HepG2 (cell line): Measurements from ENCODE around the gene STK32C. TPM values are rescaled to one million over a fixed set of nuclear protein-coding genes. Genes with fewer than 3 reads are reported as not detected.

Experiments
- ATAC-seq: fragments of 200-7000 bp; cut with Tn5 transposase; 3 replicates; pipeline ENCODE4 v1.9.1; 2020; ENCODE audit warnings: mild to moderate bottlenecking, moderate library complexity
- BruUV-seq: library from RNA; stranded (reverse); fragments of 400-500 nt; replicated peaks from 2 replicates; lab custom pipeline; 2021; lab: Mats Ljungman, UMichigan
- CTCF ChIA-PET: fragments of 300-600 bp; formaldehyde crosslinking; extraction: SDS; loops from one replicate; lab custom pipeline; 2021; ENCODE audit warnings: low total read pairs, inconsistent platforms, low intra/inter-chr PET ratio; lab: Yijun Ruan, JAX
- POLR2A ChIA-PET: fragments of 350-600 bp; sonication (Branson Sonifier 250); formaldehyde crosslinking; loops from one replicate; lab custom pipeline; 2020; ENCODE audit warnings: antibody characterized with exemption, inconsistent platforms; lab: Yijun Ruan, JAX
- DNase-seq: peaks from one replicate; pipeline ENCODE4 v3.0.0-alpha.2; 2015; ENCODE audit warnings: low spot score
- FAIRE-seq: peaks from 3 replicates; lab custom pipeline; 2011; peaks lifted over from hg19 to GRCh38; lab: Jason Lieb, UNC
- H2AFZ ChIP-seq: one replicate; pipeline ENCODE4 v1.6.1; 2011; ENCODE audit warnings: low read length, inconsistent platforms
- H3K27ac ChIP-seq: fragments of 300-600 bp; 3 replicates; pipeline ENCODE4 v1.8.0; 2011; ENCODE audit warnings: mixed run types, mild to moderate bottlenecking, mixed read lengths, low read length, inconsistent platforms; ENCODE audit not compliant: insufficient read depth; ENCODE audit errors: extremely low read length
- H3K27me3 ChIP-seq, 2 experiments: fragments of 200-600 bp in 1 of 2; 2 replicates in 1 of 2; 3 replicates in 1 of 2; pipeline versions ENCODE4 v1.6.0 to v1.8.0; 2011; ENCODE audit warnings: low read length in 2 of 2, mild to moderate bottlenecking in 2 of 2, moderate library complexity in 2 of 2, inconsistent platforms in 1 of 2; ENCODE audit not compliant: insufficient read depth in 2 of 2, control insufficient read depth in 1 of 2
- H3K36me3 ChIP-seq, 2 experiments: fragments of 200-600 bp in 1 of 2; replicated peaks in 1 of 2; 2 replicates in 1 of 2; 3 replicates in 1 of 2; pipeline versions ENCODE4 v1.5.1 to v1.8.0; 2011; ENCODE audit warnings: low read length in 2 of 2, inconsistent platforms in 1 of 2; ENCODE audit not compliant: insufficient read depth in 2 of 2, control insufficient read depth in 1 of 2
- H3K4me1 ChIP-seq: 2 replicates; pipeline ENCODE4 v1.5.1; 2012; ENCODE audit warnings: low read length, inconsistent platforms; ENCODE audit not compliant: insufficient read depth
- H3K4me2 ChIP-seq: 2 replicates; pipeline ENCODE4 v1.6.0; 2011; ENCODE audit warnings: low read depth, low read length, inconsistent platforms
- H3K4me3 ChIP-seq, 3 experiments: fragments of 200-600 bp in 1 of 3; sonication (generic), shearing (Covaris generic) in 1 of 3; replicated peaks in 1 of 3; 2 replicates each; pipeline ENCODE4 v1.5.1; 2011 to 2016; ENCODE audit warnings: low read length in 3 of 3, inconsistent platforms in 2 of 3, low read depth in 2 of 3, mild to moderate bottlenecking in 2 of 3, control low read depth in 1 of 3, mixed read lengths in 1 of 3; ENCODE audit not compliant: insufficient read depth in 1 of 3
- H3K79me2 ChIP-seq: one replicate; pipeline ENCODE4 v1.6.1; 2011; ENCODE audit warnings: low read length, inconsistent platforms; ENCODE audit not compliant: insufficient read depth
- H3K9ac ChIP-seq: 2 replicates; pipeline ENCODE4 v1.6.0; 2011; ENCODE audit warnings: mild to moderate bottlenecking, low read depth, low read length, inconsistent platforms; ENCODE audit not compliant: insufficient read depth
- H3K9me3 ChIP-seq: 2 replicates; pipeline ENCODE4 v1.5.1; 2012; ENCODE audit warnings: mild to moderate bottlenecking, low read length
- H4K20me1 ChIP-seq: 2 replicates; pipeline ENCODE4 v1.6.0; 2011; ENCODE audit warnings: inconsistent platforms, mild to moderate bottlenecking, low read length, moderate library complexity; ENCODE audit not compliant: insufficient read depth
- DNMT1 ChIP-seq: sonication (generic); formaldehyde crosslinking; IDR thresholded peaks from 2 replicates; pipeline ENCODE4 v1.5.1; 2020; ENCODE audit warnings: mild to moderate bottlenecking, missing genetic modification reagents
- E2F2 ChIP-seq: sonication (generic); formaldehyde crosslinking; IDR thresholded peaks from 2 replicates; pipeline ENCODE4 v1.4.0; 2020; ENCODE audit warnings: missing genetic modification reagents, borderline replicate concordance
- HOXD1 ChIP-seq: sonication (generic); formaldehyde crosslinking; IDR thresholded peaks from 2 replicates; pipeline ENCODE4 v1.5.0; 2020; ENCODE audit warnings: missing genetic modification reagents
- LCORL ChIP-seq, 2 experiments: fragments of 450-650 bp in 1 of 2; sonication (generic) in 1 of 2; formaldehyde crosslinking in 1 of 2; IDR thresholded peaks; 2 replicates each; pipeline versions ENCODE4 v1.5.0 to v1.6.1; 2017 to 2020; ENCODE audit warnings: antibody characterized with exemption in 1 of 2, missing genetic modification reagents in 1 of 2
- MAFK ChIP-seq, 2 experiments: IDR thresholded peaks in 1 of 2; conservative IDR thresholded peaks in 1 of 2; 2 replicates each; pipeline ENCODE4 v1.6.1; 2011; ENCODE audit warnings: improper control_type of control experiment in 2 of 2, low read length in 2 of 2
- MTA3 ChIP-seq: sonication (generic); formaldehyde crosslinking; IDR thresholded peaks from 2 replicates; pipeline ENCODE4 v1.4.0; 2020; ENCODE audit warnings: missing genetic modification reagents
- MXD3 ChIP-seq: IDR thresholded peaks from 2 replicates; pipeline ENCODE4 v1.6.1; 2016; ENCODE audit warnings: mild to moderate bottlenecking, missing biosample characterization, missing genetic modification reagents
- NONO ChIP-seq, 2 experiments: fragments of 450-650 bp in 1 of 2; sonication (generic) in 1 of 2; formaldehyde crosslinking in 1 of 2; IDR thresholded peaks in 1 of 2; conservative IDR thresholded peaks in 1 of 2; 2 replicates each; pipeline versions ENCODE4 v1.6.1 to v1.8.0; 2017 to 2022; ENCODE audit warnings: mild to moderate bottlenecking in 1 of 2, missing genetic modification reagents in 1 of 2, moderate library complexity in 1 of 2
- PHF21A ChIP-seq: sonication (generic); formaldehyde crosslinking; IDR thresholded peaks from 2 replicates; pipeline ENCODE4 v1.5.0; 2020; ENCODE audit warnings: mild to moderate bottlenecking, missing genetic modification reagents
- POGZ ChIP-seq: sonication (generic); formaldehyde crosslinking; IDR thresholded peaks from 2 replicates; pipeline ENCODE4 v1.4.0; 2020; ENCODE audit warnings: mild to moderate bottlenecking, missing genetic modification reagents
- SP4 ChIP-seq: sonication (generic); formaldehyde crosslinking; IDR thresholded peaks from 2 replicates; pipeline ENCODE4 v1.8.1; 2023; ENCODE audit warnings: mild to moderate bottlenecking, missing genetic modification reagents
- TFAP4 ChIP-seq: sonication (generic); IDR thresholded peaks from 2 replicates; pipeline ENCODE4 v1.6.1; 2016; ENCODE audit warnings: low read depth, borderline replicate concordance
- ZBTB42 ChIP-seq: sonication (generic); formaldehyde crosslinking; IDR thresholded peaks from 2 replicates; pipeline ENCODE4 v1.5.0; 2020; ENCODE audit warnings: mild to moderate bottlenecking, missing genetic modification reagents
- ZC3H13 ChIP-seq: sonication (generic); formaldehyde crosslinking; IDR thresholded peaks from 2 replicates; pipeline ENCODE4 v1.8.1; 2023; ENCODE audit warnings: mild to moderate bottlenecking, missing genetic modification reagents, moderate library complexity
- ZNF282 ChIP-seq: fragments of 450-650 bp; IDR thresholded peaks from 2 replicates; pipeline ENCODE4 v1.6.1; 2018; ENCODE audit not compliant: partially characterized antibody
- ZNF557 ChIP-seq: sonication (generic); formaldehyde crosslinking; IDR thresholded peaks from 2 replicates; pipeline ENCODE4 v1.4.0; 2020; ENCODE audit warnings: missing genetic modification reagents
- ZSCAN12 ChIP-seq: sonication (generic); formaldehyde crosslinking; IDR thresholded peaks from 2 replicates; pipeline ENCODE4 v1.9.0; 2021; ENCODE audit warnings: mild to moderate bottlenecking, missing genetic modification reagents
- WGBS: methylation state at CpG from one replicate; pipeline ENCODE4 v1.1.6; 2017; ENCODE audit warnings: low lambda C conversion rate; 5-methylcytosine and 5-hydroxymethylcytosine counted together
- in situ Hi-C: cut with HindIII; loops from 2 replicates; pipeline ENCODE4 v1.10.0; 2017; ENCODE audit warnings: low pct_unique_long_range_greater_than_20kb; ENCODE audit not compliant: extremely low pct_ligation_motif_present
- intact Hi-C: fragments of 100-400 bp; cut with micrococcal nuclease; formaldehyde crosslinking; loops from one replicate; pipeline ENCODE4 v1.10.0; 2022; ENCODE audit not compliant: unreplicated experiment
- polyA plus RNA-seq, 8 experiments: library from polyadenylated mRNA; depleted of rRNA in 3 of 8; stranded (reverse) in 7 of 8; unstranded in 1 of 8; fragments of >200 nt; fragmentation: Illumina TruSeq in 4 of 8; extraction: Trizol in 4 of 8; gene quantifications; 2 replicates each; pipeline versions ENCODE4 v1.2.1 to v1.2.3, GENCODE V29; 2011 to 2016; ENCODE audit warnings: low read depth in 4 of 8, missing spikeins in 1 of 8, mixed read lengths in 1 of 8; ENCODE audit not compliant: insufficient read depth in 1 of 8
- total RNA-seq, 5 experiments: library from RNA; depleted of rRNA; stranded (reverse); fragments of >200 nt; fragmentation: Illumina TruSeq; extraction: Trizol; gene quantifications; 2 replicates each; pipeline ENCODE4 v1.2.3, GENCODE V29; 2016; ENCODE audit warnings: low read depth in 1 of 5

Gene STK32C
- total and polyA plus RNA-seq, 2 of the 13 experiments (the other 11 are each of a cell fraction or from before 2014, with no cell fraction given): 10.9 to 19.4 TPM

- BruUV-seq: no TSS peak
- Histone ChIP-seq H3K27ac (no peak overlapping the region), H3K9me3 (no peaks in the 10 kb centered on the region), H3K4me1 (peaks cover under 1% of the 10 kb centered on the region), H3K27me3 (peaks cover 3 to 7% of the 10 kb centered on the region in 2 experiments; a peak in 4 of 5 replicates), H3K4me2 (no peak overlapping the region), H3K79me2 (no peaks in the 10 kb centered on the region), H4K20me1 (no peaks in the 10 kb centered on the region), H3K36me3 (no peaks in the 10 kb centered on the region), H3K4me3 (no peak overlapping the region), H3K9ac (no peak overlapping the region), H2AFZ (no peak overlapping the region)
- WGBS: 15% methylated on average over 6 of the region's 13 CpGs
- DNase-seq: no peak
- ChIA-PET CTCF (no interaction called here), POLR2A (no interaction called here)
- TF ChIP-seq MAFK (conservative IDR thresholded peaks at IDR 0.05 in 1 of 2, IDR thresholded peaks at IDR 0.05 in 1 of 2; ENCODE audit: low read length in 2 of 2) (no peak), MXD3 (CRISPR knock-in tag) (no peak), MTA3 (no peak), SP4 (CRISPR knock-in tag) (no peak), ZNF282 (no peak), LCORL (IDR thresholded peaks at IDR 0.05) (no peak), LCORL (CRISPR knock-in tag; IDR thresholded peaks at IDR 0.05) (no peak), ZNF557 (no peak), ZBTB42 (CRISPR knock-in tag) (no peak), DNMT1 (CRISPR knock-in tag) (no peak), NONO (IDR thresholded peaks at IDR 0.05) (no peak), NONO (CRISPR knock-in tag; conservative IDR thresholded peaks at IDR 0.05) (no peak), HOXD1 (CRISPR knock-in tag) (no peak), POGZ (no peak), E2F2 (CRISPR knock-in tag) (no peak), TFAP4 (no peak), PHF21A (CRISPR knock-in tag) (no peak), ZSCAN12 (no peak), ZC3H13 (CRISPR knock-in tag) (no peak)
- FAIRE-seq: no peak
- intact Hi-C loops (no loop called here), in situ Hi-C loops (no loop called here)
- ATAC-seq: no peak
Measured at GRCh38 chr10:132195366-132196075, 112.2 kb downstream of the STK32C start.
